Measurements from ENCODE around the gene WIZ. TPM values are rescaled to one million over a fixed set of nuclear protein-coding genes. Genes with fewer than 3 reads are reported as not detected.

Gene WIZ
- total and polyA plus RNA-seq, 2 of the 8 experiments (the other 6 are each of a cell fraction or from before 2014, with no cell fraction given), result 12.5 to 33.2 TPM

- no peak overlapping the region for H3K9ac ChIP-seq (replicated peaks in 1 of 4; ENCODE audit: extremely low read depth in 1 of 4, low read depth in 3 of 4, low read length in 3 of 4)
- peaks cover 9% of the 10 kb centered on the region for H3K79me1 ChIP-seq (ENCODE audit: low read depth, low read length)
- no peaks in the 10 kb centered on the region for H3K9me3 ChIP-seq (ENCODE audit: insufficient read depth in 2 of 2, low read depth in 1 of 2, low read length in 1 of 2)
- H3K56ac ChIP-seq (replicated peaks; ENCODE audit: insufficient read length, low read depth, low read length), result no peak overlapping the region
- no peak overlapping the region for H3K18ac ChIP-seq (ENCODE audit: extremely low read depth, low read length)
- no peaks in the 10 kb centered on the region for H3K27me3 ChIP-seq (replicated peaks in 1 of 4; ENCODE audit: control insufficient read depth in 3 of 4, extremely low read depth in 1 of 4, insufficient read depth in 3 of 4, low read length in 3 of 4)
- H3K36me3 ChIP-seq (ENCODE audit: control insufficient read depth in 2 of 4, insufficient read depth in 4 of 4, low read length in 3 of 4), result peaks cover 24 to 53% (median 40%) of the 10 kb centered on the region in 4 experiments
- no peak overlapping the region for H2BK5ac ChIP-seq (ENCODE audit: low read depth, low read length)
- H4K5ac ChIP-seq (ENCODE audit: insufficient read length, low read depth, low read length), result no peak overlapping the region
- no peak overlapping the region for H3K14ac ChIP-seq (ENCODE audit: insufficient read length)
- H3K23ac ChIP-seq (ENCODE audit: insufficient read length), result no peak overlapping the region
- H2BK120ac ChIP-seq (replicated peaks; ENCODE audit: low read depth, low read length), result no peak overlapping the region
- H4K20me1 ChIP-seq (replicated peaks in 1 of 2; ENCODE audit: control insufficient read depth in 1 of 2, insufficient read depth in 2 of 2, low read length in 2 of 2), result peaks cover 10 to 18% of the 10 kb centered on the region in 2 experiments
- no peak for FAIRE-seq
- H3K4me2 ChIP-seq (ENCODE audit: insufficient read depth in 1 of 2, low read depth in 2 of 2, low read length in 2 of 2), result no peak overlapping the region
- H4K91ac ChIP-seq (replicated peaks; ENCODE audit: insufficient read length, low read length), result no peak overlapping the region
- WGBS, 2 experiments (ENCODE audit: extremely low coverage in 1 of 2, insufficient coverage in 1 of 2, insufficient read length in 1 of 2, insufficient replicate concordance in 2 of 2, low coverage in 1 of 2, low lambda C conversion rate in 2 of 2, missing lambda C conversion rate in 1 of 2), result 94% methylated on average over 6 of the region's 6 CpGs; no CpG with 5 or more reads in 1 of the 2 experiments
- no peak overlapping the region for H2BK15ac ChIP-seq (ENCODE audit: low read length)
- H2BK20ac ChIP-seq (ENCODE audit: low read length), result no peak overlapping the region
- no peak overlapping the region for H3K27ac ChIP-seq (ENCODE audit: low read depth, low read length)
- no peak overlapping the region for H3K4me3 ChIP-seq (ENCODE audit: extremely low read depth in 1 of 4, insufficient read depth in 2 of 4, low read depth in 3 of 4, low read length in 4 of 4)
- ChIA-PET POLR2A (ENCODE audit: partially characterized antibody) (interaction anchor here (0.6 to 7.0 kb wide), 4 partner anchors 18 to 194 kb away, joined by 3 to 36 read pairs (median 3); partner anchors contain the start of gene AKAP8), CTCF (ENCODE audit: partially characterized antibody) (no interaction called here)
- H2AFZ ChIP-seq (ENCODE audit: low read length), result no peak overlapping the region
- H2AK5ac ChIP-seq (ENCODE audit: low read depth, low read length), result no peak overlapping the region
- no peak for DNase-seq (ENCODE audit: low read depth in 1 of 2, low spot score in 2 of 2)
- no peak overlapping the region; the same call in 1 of the 2 replicates for H4K8ac ChIP-seq (ENCODE audit: extremely low read depth, insufficient read depth, low read length)
- no peak overlapping the region for H3K4ac ChIP-seq (replicated peaks; ENCODE audit: insufficient read length, low read depth, low read length)
- H3K4me1 ChIP-seq (replicated peaks in 1 of 4; ENCODE audit: control insufficient read depth in 3 of 4, insufficient read depth in 4 of 4, low read length in 3 of 4), result no peaks in the 10 kb centered on the region
- H3K23me2 ChIP-seq (ENCODE audit: low read depth, low read length), result no peaks in the 10 kb centered on the region
- no peak overlapping the region for H2BK12ac ChIP-seq (ENCODE audit: low read depth, low read length)
- peaks cover 0 to 24% of the 10 kb centered on the region in 2 experiments; a peak in 2 of 4 replicates for H3K79me2 ChIP-seq (ENCODE audit: control insufficient read depth in 1 of 2, insufficient read depth in 2 of 2, low read length in 2 of 2)
- TF ChIP-seq CREB1 (IDR thresholded peaks at IDR 0.05) (no peak), NANOG (IDR thresholded peaks at IDR 0.05; ENCODE audit: insufficient read depth, low read depth, low read length, poor library complexity, severe bottlenecking) (no peak), JUN (IDR thresholded peaks at IDR 0.05; ENCODE audit: low read depth, low read length) (no peak), EGR1 (IDR thresholded peaks at IDR 0.05; ENCODE audit: borderline replicate concordance, low read depth, low read length) (no peak), E2F6 (IDR thresholded peaks at IDR 0.05) (no peak), SIRT6 (IDR thresholded peaks at IDR 0.05; ENCODE audit: low read length) (no peak), USF2 (IDR thresholded peaks at IDR 0.05; ENCODE audit: low read length) (no peak), PHF8 (conservative IDR thresholded peaks at IDR 0.05; ENCODE audit: low read depth, low read length) (no peak), CTCF (IDR thresholded peaks at IDR 0.05; ENCODE audit: control extremely low read depth in 1 of 3, insufficient read depth in 1 of 3, low read depth in 1 of 3, low read length in 3 of 3) (no peak), CHD2 (IDR thresholded peaks at IDR 0.05; ENCODE audit: low read length) (no peak)
Observed at GRCh38 chr19:15397236-15397635, 52.5 kb downstream of the WIZ start.

Data from H1 (cell line).